ENCODE results near the gene PCBP4.

GRCh38 chr3:51969841-51970240 lies 2.6 kb upstream of the PCBP4 start:
- TF ChIP-seq, protein P1, sequence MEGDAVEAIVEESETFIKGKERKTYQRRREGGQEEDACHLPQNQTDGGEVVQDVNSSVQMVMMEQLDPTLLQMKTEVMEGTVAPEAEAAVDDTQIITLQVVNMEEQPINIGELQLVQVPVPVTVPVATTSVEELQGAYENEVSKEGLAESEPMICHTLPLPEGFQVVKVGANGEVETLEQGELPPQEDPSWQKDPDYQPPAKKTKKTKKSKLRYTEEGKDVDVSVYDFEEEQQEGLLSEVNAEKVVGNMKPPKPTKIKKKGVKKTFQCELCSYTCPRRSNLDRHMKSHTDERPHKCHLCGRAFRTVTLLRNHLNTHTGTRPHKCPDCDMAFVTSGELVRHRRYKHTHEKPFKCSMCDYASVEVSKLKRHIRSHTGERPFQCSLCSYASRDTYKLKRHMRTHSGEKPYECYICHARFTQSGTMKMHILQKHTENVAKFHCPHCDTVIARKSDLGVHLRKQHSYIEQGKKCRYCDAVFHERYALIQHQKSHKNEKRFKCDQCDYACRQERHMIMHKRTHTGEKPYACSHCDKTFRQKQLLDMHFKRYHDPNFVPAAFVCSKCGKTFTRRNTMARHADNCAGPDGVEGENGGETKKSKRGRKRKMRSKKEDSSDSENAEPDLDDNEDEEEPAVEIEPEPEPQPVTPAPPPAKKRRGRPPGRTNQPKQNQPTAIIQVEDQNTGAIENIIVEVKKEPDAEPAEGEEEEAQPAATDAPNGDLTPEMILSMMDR (IDR thresholded peaks at IDR 0.05): no peak
- TF ChIP-seq POLR2AphosphoS5 (IDR thresholded peaks at IDR 0.05): no peak

All from transverse colon (tissue), 4 donors.